ENCODE data around the gene FFAR4. TPM values are rescaled to one million over a fixed set of nuclear protein-coding genes. Genes with fewer than 3 reads are reported as not detected.

The FFAR4 gene
- total RNA-seq (2012; rRNA removed) = not detected in 2 replicates
- polyA plus RNA-seq (2012; rRNA removed) = not detected in 2 replicates
- not detected in 2 replicates for polyA plus RNA-seq (2012; cell fraction: cytosol; rRNA removed)
- polyA plus RNA-seq (2012; cell fraction: nucleus; rRNA removed; ENCODE audit: low replicate concordance) = not detected in 2 replicates
- Bru-seq, nascent RNA = not detected
- not detected for BruChase-seq, experiment 1, labeled RNA remaining after a 6-hour chase
- BruChase-seq, experiment 2, labeled RNA remaining after a 2-hour chase = not detected
- long read RNA-seq = 0 reads

DNA sequence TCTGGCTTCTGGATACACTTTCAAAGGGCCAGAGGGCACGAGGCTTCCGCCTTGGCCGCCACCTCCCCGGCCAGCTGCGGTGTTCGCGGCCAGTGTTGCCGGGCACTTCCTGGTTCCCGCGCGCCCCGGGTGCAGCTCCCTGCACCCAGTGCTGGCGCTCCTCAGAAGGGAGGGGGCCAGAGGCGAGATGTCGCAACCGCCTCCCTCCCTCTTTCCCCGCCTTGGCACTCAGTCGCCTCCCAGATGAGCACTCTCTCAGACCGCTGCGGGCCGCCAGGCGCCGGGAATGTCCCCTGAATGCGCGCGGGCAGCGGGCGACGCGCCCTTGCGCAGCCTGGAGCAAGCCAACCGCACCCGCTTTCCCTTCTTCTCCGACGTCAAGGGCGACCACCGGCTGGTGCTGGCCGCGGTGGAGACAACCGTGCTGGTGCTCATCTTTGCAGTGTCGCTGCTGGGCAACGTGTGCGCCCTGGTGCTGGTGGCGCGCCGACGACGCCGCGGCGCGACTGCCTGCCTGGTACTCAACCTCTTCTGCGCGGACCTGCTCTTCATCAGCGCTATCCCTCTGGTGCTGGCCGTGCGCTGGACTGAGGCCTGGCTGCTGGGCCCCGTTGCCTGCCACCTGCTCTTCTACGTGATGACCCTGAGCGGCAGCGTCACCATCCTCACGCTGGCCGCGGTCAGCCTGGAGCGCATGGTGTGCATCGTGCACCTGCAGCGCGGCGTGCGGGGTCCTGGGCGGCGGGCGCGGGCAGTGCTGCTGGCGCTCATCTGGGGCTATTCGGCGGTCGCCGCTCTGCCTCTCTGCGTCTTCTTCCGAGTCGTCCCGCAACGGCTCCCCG, at the start of gene FFAR4:
TSS of gene FFAR4 (plus strand) at position 231 of the 842 bp plus-strand sequence. CDS start at position 287, 56 bp downstream.
- dilution Hi-C loops (cut with HindIII; ENCODE audit: low sequenced_read_pairs, unreplicated experiment) (no loop called here), intact Hi-C loops (cut with micrococcal nuclease) (no loop called here), in situ Hi-C loops (cut with MboI; ENCODE audit: low sequenced_read_pairs) (no loop called here)
- H3K36me3 ChIP-seq (ENCODE audit: control insufficient read depth, insufficient read depth, low read length) = no peaks in the 10 kb centered on the region
- H3K27ac ChIP-seq (ENCODE audit: insufficient read depth, low read length) = no peak within 1 kb of the TSS
- H2AFZ ChIP-seq (replicated peaks; ENCODE audit: low read length, poor library complexity) = peak within 1 kb of the TSS; percentile 68
- 2% methylated on average over 24 of the region's 85 CpGs; no CpG with 5 or more reads in 1 of the 2 experiments for WGBS, 2 experiments (ENCODE audit: extremely low coverage in 2 of 2, insufficient read length in 1 of 2)
- ChIA-PET POLR2A (ENCODE audit: unreplicated experiment) (no interaction called here), CTCF (no interaction called here)
- H3K27me3 ChIP-seq (ENCODE audit: control insufficient read depth, insufficient read depth, low read length) = peaks cover 61% of the 10 kb centered on the region
- H2BK20ac ChIP-seq (ENCODE audit: low read depth, low read length) = no peak within 1 kb of the TSS
- no peak within 1 kb of the TSS for H2BK5ac ChIP-seq (ENCODE audit: low read depth, low read length, poor library complexity, severe bottlenecking)
- H3K4me2 ChIP-seq (ENCODE audit: low read depth, low read length) = peak within 1 kb of the TSS; percentile 41; the same call in 1 of the 2 replicates
- no peaks in the 10 kb centered on the region for H3K9me1 ChIP-seq (ENCODE audit: insufficient read depth, low read length)
- H3K4me1 ChIP-seq (ENCODE audit: control insufficient read depth, insufficient read depth, low read length) = no peaks in the 10 kb centered on the region
- H4K8ac ChIP-seq (ENCODE audit: low read depth in 2 of 2, low read length in 2 of 2) = no peak within 1 kb of the TSS
- no peak within 1 kb of the TSS for H2BK120ac ChIP-seq (ENCODE audit: low read depth, low read length)
- H2BK15ac ChIP-seq (ENCODE audit: low read depth, low read length) = no peak within 1 kb of the TSS
- H4K91ac ChIP-seq (ENCODE audit: insufficient read depth, low read depth, low read length) = no peak within 1 kb of the TSS
- BruUV-seq (replicated peaks) = no TSS peak
- H4K20me1 ChIP-seq (ENCODE audit: insufficient read depth, low read length) = no peaks in the 10 kb centered on the region
- no peak within 1 kb of the TSS for H3K4me3 ChIP-seq (ENCODE audit: insufficient read depth, low read depth, low read length)
- no peak within 1 kb of the TSS for H2AK5ac ChIP-seq (ENCODE audit: low read depth, low read length)
- no peak within 1 kb of the TSS for H3K9ac ChIP-seq (ENCODE audit: low read depth, low read length)
- no peak within 1 kb of the TSS for H3K56ac ChIP-seq (ENCODE audit: extremely low read depth, insufficient read depth, low read length)
- H3K23ac ChIP-seq (ENCODE audit: low read depth, low read length) = no peak within 1 kb of the TSS
- DNase-seq (no peak), ATAC-seq (ENCODE audit: low read depth) (no peak)
- H3K4ac ChIP-seq (ENCODE audit: low read depth, low read length) = no peak within 1 kb of the TSS
- no peaks in the 10 kb centered on the region for H3K9me3 ChIP-seq (ENCODE audit: control insufficient read depth, insufficient read depth, low read length)
- no peaks in the 10 kb centered on the region for H3K79me1 ChIP-seq (ENCODE audit: low read depth in 1 of 2, low read length in 2 of 2)
- no peak within 1 kb of the TSS for H3K14ac ChIP-seq (replicated peaks; ENCODE audit: low read depth, low read length)
- no peak within 1 kb of the TSS for H3K18ac ChIP-seq (ENCODE audit: low read depth, low read length)
- no peak within 1 kb of the TSS for H4K5ac ChIP-seq (ENCODE audit: low read depth, low read length)
- H2AK9ac ChIP-seq (replicated peaks; ENCODE audit: low read depth, low read length, poor library complexity) = no peak within 1 kb of the TSS
- TF ChIP-seq CEBPB (IDR thresholded peaks at IDR 0.05; ENCODE audit: low read depth, low read length) = no peak
- TF ChIP-seq RCOR1 (IDR thresholded peaks at IDR 0.05; ENCODE audit: insufficient replicate concordance, low read length) = no peak
- TF ChIP-seq, protein P1, sequence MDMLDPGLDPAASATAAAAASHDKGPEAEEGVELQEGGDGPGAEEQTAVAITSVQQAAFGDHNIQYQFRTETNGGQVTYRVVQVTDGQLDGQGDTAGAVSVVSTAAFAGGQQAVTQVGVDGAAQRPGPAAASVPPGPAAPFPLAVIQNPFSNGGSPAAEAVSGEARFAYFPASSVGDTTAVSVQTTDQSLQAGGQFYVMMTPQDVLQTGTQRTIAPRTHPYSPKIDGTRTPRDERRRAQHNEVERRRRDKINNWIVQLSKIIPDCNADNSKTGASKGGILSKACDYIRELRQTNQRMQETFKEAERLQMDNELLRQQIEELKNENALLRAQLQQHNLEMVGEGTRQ (IDR thresholded peaks at IDR 0.05; ENCODE audit: low read depth, low read length) = no peak
- no peak for TF ChIP-seq RFX5 (IDR thresholded peaks at IDR 0.05; ENCODE audit: low read depth, low read length)
- no peak for TF ChIP-seq POLR2A (IDR thresholded peaks at IDR 0.05; ENCODE audit: low read depth, low read length)
- no peak for TF ChIP-seq MXI1 (IDR thresholded peaks at IDR 0.05; ENCODE audit: borderline replicate concordance, low read depth, low read length)
- TF ChIP-seq RAD21 (IDR thresholded peaks at IDR 0.05; ENCODE audit: low read length) = no peak
- TF ChIP-seq MAZ (IDR thresholded peaks at IDR 0.05; ENCODE audit: borderline replicate concordance, low read depth, low read length) = no peak
- no peak for TF ChIP-seq NFE2L2 (IDR thresholded peaks at IDR 0.05; ENCODE audit: low read depth, low read length)
- TF ChIP-seq, protein P2, sequence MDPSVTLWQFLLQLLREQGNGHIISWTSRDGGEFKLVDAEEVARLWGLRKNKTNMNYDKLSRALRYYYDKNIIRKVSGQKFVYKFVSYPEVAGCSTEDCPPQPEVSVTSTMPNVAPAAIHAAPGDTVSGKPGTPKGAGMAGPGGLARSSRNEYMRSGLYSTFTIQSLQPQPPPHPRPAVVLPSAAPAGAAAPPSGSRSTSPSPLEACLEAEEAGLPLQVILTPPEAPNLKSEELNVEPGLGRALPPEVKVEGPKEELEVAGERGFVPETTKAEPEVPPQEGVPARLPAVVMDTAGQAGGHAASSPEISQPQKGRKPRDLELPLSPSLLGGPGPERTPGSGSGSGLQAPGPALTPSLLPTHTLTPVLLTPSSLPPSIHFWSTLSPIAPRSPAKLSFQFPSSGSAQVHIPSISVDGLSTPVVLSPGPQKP (IDR thresholded peaks at IDR 0.05; ENCODE audit: borderline replicate concordance, low read depth, low read length) = no peak
- TF ChIP-seq MAFK (IDR thresholded peaks at IDR 0.05; ENCODE audit: low read depth, low read length) = no peak
- TF ChIP-seq FOS (IDR thresholded peaks at IDR 0.05; ENCODE audit: low read depth, low read length) = no peak
- no peak for TF ChIP-seq CHD1 (IDR thresholded peaks at IDR 0.05; ENCODE audit: low read depth, low read length)
- no peak for TF ChIP-seq BHLHE40 (IDR thresholded peaks at IDR 0.05; ENCODE audit: low read depth, low read length)
- TF ChIP-seq SMC3 (IDR thresholded peaks at IDR 0.05; ENCODE audit: low read depth, low read length) = no peak
